ENCODE data around the gene GET3.

- TF ChIP-seq, protein P1, sequence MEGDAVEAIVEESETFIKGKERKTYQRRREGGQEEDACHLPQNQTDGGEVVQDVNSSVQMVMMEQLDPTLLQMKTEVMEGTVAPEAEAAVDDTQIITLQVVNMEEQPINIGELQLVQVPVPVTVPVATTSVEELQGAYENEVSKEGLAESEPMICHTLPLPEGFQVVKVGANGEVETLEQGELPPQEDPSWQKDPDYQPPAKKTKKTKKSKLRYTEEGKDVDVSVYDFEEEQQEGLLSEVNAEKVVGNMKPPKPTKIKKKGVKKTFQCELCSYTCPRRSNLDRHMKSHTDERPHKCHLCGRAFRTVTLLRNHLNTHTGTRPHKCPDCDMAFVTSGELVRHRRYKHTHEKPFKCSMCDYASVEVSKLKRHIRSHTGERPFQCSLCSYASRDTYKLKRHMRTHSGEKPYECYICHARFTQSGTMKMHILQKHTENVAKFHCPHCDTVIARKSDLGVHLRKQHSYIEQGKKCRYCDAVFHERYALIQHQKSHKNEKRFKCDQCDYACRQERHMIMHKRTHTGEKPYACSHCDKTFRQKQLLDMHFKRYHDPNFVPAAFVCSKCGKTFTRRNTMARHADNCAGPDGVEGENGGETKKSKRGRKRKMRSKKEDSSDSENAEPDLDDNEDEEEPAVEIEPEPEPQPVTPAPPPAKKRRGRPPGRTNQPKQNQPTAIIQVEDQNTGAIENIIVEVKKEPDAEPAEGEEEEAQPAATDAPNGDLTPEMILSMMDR (IDR thresholded peaks at IDR 0.05) = no peak
- no peak for TF ChIP-seq EZH2 (IDR thresholded peaks at IDR 0.05; ENCODE audit: borderline replicate concordance, insufficient read depth, low read depth, low read length, poor library complexity, severe bottlenecking)
Observed at GRCh38 chr19:12767150-12767549, 29.9 kb downstream of the GET3 start.
